Measurements from ENCODE around the gene UGGT1.

- TF ChIP-seq CTCF (IDR thresholded peaks at IDR 0.05 in 2 of 3, conservative IDR thresholded peaks at IDR 0.05 in 1 of 3; ENCODE audit: borderline replicate concordance in 1 of 3, insufficient read depth in 1 of 3, low read depth in 2 of 3, low read length in 2 of 3) (no peak), POLR2A (IDR thresholded peaks at IDR 0.05; ENCODE audit: borderline replicate concordance, extremely low read depth, insufficient read depth, insufficient read length) (no peak), POLR2AphosphoS5 (IDR thresholded peaks at IDR 0.05; ENCODE audit: low read depth, low read length) (no peak), ELF1 (IDR thresholded peaks at IDR 0.05; ENCODE audit: borderline replicate concordance, low read depth) (no peak), EZH2phosphoT487 (IDR thresholded peaks at IDR 0.05; ENCODE audit: borderline replicate concordance) (no peak), EZH2 (IDR thresholded peaks at IDR 0.05) (no peak)
These were observed 28.4 kb upstream of the UGGT1 start for GRCh38 chr2:128062571-128062970.

Data from HCT116 (cell line).